Esophagus squamous epithelium (tissue), 4 donors: ENCODE measurements around the gene AKNA.

ENCODE experiments used
- CTCF ChIP-seq, 6 experiments: fragments of 450-650 bp in 4 of 6; fragments of 200-600 bp in 2 of 6; sonication (generic) in 2 of 6; IDR thresholded peaks; one replicate each; pipeline ENCODE4 v1.5.1; 2016 to 2019; ENCODE audit warnings: antibody characterized with exemption in 6 of 6, mild to moderate bottlenecking in 4 of 6, moderate library complexity in 4 of 6
- POLR2A ChIP-seq, 4 donors: fragments of 450-650 bp; IDR thresholded peaks; one replicate each; pipeline ENCODE4 v1.6.1; 2017; ENCODE audit warnings: antibody characterized with exemption in 4 of 4, mild to moderate bottlenecking in 4 of 4, moderate library complexity in 3 of 4

GRCh38 chr9:114327749-114328148 is 60.0 kb downstream of the AKNA start:
- TF ChIP-seq CTCF (IDR thresholded peaks at IDR 0.05) (no peak), POLR2A (IDR thresholded peaks at IDR 0.05) (no peak)
